Inferior parietal cortex (tissue), 1 donor: ENCODE measurements around the gene ETV3.
"Not testable (repeated sequence)": the region's sequence is repeated elsewhere in the genome, so short reads cannot be mapped to it uniquely, and the experiment has no call there.

Experiments
- DNase-seq: peaks from one replicate; pipeline ENCODE4 v3.0.0-alpha.2; 2016; ENCODE audit errors: extremely low spot score

Gene ETV3

DNA sequence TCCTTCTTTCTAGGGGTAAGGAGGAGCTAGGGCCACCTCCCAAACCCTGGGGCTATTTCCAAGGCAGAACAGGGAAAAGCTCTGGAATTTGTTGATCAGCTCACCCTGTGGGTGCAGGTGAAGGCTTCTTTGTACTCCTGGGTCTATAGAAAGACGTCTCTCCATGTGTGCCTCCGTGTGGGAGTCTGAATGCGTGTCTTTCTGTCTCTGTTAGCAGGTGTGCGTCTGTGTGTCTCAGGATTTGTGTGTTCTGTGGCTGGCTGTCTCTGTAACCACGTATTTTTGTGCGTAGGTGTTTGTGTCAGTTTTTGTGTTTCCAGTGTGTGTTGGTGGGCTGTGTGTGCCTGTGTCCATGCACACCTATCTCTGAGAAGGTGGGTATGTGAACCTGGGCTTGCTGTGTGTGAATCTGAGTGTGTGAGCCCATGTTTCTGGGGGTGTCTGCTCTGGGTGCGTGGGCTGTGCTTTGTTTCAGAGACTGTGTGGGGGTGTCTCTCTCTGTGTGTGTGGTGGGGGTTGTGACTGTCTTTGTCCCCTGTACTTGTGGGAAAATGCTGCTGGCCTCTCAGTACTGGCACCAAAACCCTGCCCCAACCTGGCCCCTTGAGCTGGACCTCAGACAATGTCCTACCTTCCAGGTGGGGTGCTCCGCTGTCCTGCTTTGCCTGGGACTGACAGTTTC lies 25.9 kb downstream of the ETV3 start:
- DNase-seq: no peak

DNA sequence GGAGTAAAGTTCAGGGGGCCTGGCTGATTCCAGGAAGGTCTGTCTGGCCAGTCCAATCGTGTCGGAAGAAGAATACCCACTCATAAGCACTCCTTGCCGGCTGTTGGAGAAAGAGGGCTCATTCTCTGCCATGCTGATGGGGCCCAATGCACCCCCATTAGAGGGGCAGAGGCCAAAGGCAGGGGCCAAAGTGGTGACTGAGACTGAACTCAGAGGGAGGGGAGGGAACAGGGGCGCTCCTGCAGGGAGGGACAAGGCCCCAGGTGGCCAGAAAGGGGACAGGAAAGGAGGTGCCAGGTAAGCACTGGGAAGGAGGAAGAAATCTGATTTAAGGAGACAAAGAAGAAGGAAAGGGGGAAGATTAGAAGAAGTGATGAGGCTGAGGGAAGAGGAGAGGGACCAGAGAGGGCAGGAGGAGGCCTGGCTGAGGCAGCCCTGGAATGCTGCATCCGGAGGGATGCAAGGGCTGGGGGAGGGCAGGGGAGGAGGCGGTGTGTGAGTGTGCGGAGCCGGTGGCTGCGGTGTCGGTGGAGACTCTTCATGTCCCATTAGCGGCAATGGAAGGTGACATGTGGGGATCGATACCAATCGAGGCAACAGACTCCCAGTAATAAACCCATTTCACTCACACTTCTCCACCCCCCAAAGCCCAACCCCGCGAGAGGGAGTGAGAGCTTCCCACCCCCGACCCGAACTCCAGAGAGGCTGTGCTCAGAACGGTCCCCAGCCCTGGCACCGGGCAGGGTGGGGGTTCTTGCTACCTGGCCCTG lies 26.6 kb downstream of the ETV3 start:
- DNase-seq: no peak

DNA sequence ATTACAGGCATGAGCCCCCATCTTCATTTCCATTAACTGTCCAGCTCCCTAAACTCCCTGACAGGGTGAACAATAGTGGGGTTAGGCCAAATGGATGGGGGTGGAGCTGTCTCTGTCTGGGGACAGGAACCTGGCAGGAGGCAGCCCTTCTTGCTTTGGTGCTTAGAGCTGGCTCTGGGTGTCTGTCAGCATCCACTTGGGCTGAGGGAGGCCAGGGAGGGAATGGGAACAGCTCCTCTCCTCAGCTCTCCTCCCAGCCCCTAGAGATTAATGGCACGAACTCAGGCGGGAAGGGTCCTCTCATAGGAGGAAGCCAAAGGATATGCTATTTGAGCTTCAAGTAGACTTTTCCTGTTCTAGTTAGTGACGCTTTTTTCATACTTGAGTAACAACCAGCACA lies 27.5 kb downstream of the ETV3 start:
- no peak for DNase-seq

DNA sequence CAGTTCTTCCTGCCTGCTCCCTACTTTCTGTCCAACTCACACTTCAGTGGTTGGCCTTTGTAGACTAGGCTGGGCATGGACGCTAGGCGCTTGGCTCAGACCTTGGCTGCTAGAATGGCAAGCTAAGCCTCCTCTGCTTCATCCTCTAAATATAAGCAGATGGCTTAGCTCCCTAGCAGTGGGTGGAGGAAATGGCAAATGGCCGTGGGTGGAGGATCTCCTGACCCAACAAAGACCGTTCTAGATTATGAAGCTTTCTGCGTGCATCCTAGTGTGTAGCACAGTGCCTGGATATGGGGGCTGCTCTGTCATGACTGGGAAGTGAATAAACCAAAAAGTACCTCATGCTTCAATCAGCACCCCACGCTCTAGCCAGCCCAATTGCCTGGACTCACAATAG lies 28.2 kb downstream of the ETV3 start:
- no peak for DNase-seq

DNA sequence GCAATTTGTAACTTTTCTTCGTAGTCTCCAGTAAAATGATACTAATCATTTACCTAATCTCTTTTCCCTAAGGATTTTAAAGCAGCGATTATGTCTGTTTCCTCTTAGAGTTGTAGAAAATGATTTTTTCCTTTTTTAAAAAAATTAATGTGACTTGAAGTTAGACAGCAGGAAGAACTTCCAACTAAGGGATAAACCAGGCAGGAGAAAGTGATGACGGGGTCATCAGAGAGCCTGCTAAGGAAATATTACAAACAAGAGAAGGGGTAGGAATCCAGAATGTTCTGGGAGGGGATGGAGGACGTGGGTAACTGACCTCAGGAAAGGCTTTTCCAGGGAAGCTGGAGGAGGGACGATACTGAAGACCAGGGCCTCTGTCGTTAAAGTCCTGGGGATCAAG lies 29.7 kb downstream of the ETV3 start:
- DNase-seq: no peak

DNA sequence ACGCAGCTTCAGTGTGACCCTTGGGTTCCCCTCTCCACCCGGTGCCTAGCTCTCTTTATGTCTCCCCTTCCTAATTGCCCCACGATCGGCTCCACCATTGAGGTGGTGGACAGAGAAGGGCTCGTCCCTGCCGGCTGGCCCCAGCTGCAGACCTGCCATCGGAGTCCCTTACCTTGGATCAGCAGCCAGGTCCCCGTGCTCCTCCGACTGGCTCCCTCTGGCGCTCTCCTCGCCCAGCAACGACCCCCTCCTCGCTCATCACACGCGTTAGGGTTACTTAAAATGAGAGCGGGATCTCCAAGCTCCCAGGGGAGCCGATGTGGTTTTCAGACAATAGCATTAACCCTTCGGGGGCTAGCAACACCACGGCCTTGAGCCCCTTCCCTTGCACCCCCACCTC lies 30.5 kb downstream of the ETV3 start:
- DNase-seq: no peak

DNA sequence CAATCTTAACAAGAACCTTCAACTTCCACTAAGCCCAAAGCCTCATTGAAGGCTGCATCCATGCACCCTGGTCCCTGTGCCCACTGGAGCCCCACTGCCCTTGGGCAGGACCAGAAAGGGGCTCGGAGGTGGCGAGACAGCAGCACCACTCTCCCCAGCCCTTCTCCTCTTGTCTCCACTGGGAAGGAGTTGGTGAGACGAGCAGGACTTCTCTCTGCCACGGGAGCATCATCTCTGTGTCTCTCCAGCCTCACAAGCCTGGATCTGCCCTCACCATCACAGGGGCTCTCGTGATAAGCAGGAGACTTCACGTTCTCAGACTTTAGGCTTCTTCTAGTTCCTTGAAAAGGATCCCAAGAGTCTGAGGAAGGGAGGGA lies 31.4 kb downstream of the ETV3 start:
- DNase-seq: no peak

DNA sequence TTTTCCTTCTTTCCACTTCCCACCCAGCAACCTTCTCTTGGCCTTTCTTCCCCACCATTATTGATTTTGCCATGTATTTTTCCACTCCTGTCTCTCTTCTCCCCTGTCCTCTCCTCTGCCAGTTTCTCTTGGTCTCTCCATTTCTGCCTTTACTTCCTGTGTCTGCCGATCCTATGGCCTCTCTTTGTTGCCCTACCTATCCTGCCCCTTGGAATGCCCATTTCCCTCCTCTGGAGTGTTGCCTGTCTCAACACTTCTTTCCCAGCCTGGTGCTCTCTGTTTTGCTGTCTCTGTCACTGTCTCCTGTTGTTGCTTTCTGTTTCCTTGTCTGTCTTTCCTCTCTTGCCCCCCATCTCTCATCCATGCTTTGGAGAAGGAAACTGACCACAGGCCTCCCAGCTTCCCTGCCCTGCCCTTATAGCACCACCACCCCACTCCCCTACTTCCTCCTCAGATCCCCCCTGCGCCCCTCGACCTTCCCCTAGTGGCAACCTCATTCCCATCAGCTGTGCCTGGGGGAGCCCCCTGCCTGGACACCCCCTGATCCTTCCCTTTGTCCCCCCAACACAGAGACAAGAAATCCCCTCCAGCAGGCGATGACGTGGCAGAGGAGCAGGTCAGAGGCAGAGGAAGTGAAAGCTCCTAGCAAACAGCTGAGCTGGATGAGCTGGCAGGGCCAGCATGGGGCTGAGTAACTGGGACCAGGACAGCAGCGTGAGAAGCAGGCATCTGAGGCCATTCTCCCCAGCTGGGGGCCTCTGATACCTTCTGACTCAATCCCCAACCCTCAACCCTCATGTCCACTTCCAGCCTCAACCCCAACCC lies 32.0 kb downstream of the ETV3 start:
- DNase-seq: no peak

DNA sequence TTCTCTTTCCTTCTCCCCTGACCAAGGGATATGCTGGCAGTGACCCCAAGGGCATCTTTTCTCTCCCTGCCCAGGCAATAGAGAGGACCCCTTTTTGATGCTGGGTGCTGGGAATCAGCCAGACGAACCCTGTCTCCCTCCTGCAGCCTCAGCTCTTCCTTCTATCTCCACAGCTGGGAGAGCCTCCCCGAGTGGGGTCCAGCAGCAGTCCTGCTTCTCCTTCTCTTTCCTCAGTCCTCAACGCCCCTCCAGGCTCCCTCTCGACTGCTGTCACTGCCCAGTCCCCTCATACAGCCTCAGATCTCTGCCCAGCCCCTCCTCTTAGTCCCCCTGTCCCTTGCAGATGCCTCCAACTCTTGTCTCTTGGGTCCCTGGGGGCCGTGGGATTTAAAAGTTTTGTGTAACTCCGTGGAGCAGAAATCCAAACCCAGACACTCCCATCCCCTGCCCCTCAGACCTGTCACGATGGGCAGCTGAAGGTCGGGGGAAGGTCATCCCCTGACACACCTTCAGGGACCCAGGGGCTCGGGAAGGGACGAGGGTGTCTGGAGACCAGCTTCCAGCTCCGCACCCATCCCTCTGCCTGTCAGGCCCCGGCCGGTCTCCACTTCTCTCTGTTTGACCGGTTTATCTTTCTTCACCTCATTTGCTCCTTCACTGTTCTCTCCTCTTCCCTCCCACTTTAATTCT lies 32.8 kb downstream of the ETV3 start:
- no peak for DNase-seq

DNA sequence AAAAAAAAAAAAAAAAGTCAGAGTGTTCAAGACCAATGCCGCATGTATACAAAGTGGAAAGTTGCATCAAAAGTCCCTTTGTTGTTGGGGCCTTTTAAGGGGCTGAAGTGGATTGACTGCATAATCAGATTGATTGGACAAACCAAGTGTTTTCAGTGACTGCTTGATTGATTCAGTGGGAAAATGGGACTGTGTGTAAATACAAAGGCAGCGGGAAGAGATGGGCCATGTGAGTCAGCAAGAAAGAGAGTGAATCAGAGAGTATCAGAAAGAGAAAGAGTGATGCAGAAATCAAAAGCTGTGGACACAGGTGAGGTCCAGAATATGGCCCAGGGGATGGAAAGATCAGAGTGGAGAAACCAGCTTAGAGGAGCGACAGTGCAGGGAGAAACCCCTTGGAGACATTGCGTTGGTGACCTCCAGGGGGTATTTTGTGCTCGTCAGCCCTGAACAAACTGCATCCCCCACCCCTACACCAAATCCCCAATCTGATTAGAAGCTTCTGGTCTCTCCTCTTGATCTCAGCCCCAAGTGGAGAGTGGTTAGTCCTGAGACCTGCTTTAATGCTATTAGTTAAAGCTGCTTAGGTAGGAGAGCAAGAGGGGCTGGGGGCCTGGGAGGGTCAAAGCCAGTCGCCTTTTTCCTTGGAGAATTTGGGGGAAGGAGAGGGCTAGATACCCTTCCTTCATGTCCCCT lies 33.4 kb downstream of the ETV3 start:
- no peak for DNase-seq

DNA sequence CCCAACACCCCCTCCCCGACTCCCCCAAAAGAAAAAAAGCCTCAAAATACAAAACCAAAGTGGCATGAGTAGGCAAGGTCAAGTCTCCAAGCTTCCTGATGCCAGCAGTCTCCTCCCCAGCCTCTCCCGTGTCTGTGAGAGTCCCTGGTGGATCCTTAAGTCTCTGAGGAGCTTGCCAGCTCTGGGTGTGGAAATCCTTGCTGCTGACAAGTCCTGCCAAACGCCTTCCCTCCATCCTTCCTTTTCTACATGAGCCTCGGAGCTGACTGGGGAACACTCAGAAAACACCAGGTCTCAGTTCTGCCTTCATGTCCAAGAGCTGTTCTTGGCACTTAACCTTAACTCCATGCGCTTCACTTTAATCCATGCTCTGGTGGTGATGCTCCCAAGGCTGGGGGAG lies 34.9 kb downstream of the ETV3 start:
- no peak for DNase-seq

DNA sequence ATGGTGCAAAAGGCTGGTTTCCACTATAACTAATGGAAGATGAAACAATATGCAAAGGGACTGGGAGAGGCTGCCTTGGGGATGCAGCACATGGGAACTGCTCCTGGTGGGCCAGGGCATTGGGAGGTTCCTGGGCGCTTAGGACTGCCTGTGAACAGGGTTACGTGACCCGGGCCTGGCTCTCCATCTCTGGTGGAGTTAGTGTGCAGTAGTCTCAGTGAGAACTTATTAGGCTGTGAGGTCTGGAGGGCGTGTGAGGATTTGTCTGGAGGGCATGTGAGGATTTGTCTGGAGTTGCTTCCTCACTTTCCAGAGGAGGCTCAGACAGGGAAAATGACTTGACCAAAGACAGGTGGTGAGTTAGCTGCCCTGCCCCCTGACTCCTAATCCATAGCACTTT lies 37.0 kb downstream of the ETV3 start:
- no peak for DNase-seq

DNA sequence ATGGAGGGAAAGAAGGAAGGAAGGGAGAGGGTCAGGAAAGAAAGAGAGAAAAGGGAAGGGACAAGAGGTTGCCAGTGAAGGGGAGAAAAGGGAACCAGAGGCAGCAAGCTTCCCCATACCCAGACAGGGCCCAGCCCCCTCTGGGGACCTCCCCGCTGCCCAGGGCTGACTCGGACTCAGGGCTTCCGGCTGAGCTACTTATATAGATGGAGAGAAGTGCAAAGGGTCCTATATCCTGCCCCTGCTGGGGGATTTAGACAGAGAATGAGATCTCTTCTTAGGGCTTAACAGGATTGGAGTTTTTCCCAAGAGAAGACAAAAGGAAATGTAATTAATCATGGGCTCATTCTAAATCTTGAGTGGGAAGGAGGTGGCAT lies 38.6 kb downstream of the ETV3 start, which contains the start of gene ETV3L:
Gene ETV3L (minus strand): TSS at position 176 of the 377 bp plus-strand sequence. CDS start 285 bp downstream, outside the sequence.
- no peak for DNase-seq

DNA sequence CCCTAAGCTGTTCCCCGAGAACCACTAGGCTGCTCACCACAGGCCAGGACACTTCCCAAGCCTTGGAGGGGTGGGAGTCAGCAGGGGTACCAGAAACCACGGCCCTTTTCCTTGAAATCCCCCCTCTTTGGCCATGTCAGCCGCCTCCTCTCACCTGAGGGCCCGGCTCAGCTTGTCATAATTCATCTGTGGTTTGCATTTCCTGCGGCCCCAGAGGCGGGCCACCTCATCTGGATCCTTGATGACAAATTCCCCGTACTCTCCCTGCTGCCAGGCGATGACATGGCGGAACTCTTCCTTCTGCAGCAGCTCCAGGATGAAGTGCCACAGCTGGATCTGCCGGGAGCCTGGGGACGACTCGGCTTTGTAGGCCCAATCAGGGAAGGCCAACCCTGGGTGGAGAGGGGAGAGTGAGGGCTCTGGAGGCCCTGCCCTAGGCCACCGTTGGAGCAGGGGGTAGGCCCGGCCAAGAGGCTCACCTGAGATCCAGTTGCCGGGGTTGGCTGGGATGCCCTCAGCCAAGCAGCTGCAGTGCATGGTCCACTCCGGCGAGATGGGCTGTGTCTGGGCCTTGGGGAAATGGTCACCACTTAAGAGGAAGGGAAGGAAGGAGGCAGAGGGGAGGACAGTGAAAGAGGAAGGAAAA lies 39.1 kb downstream of the ETV3 start:
- not testable (repeated sequence) for DNase-seq

DNA sequence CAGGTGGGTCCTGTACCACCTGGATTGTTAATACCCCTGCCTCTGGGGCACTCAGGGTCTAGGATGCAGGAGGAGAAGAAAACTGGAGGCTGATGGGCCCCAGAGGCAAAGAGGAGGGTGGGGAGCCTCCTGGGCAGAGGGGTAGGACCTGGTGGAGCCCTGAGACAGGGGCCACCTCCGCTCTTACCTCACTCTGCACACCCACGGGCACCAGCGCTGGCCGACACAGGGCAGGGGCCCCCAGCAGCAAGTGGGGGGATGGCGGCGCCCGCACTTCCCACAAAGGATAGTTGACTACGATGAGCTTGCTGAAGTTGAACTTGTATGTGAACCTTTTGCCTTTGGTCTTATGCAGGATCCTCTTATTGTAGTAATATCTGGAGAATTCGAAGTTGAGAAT lies 39.7 kb downstream of the ETV3 start:
- DNase-seq: no peak

DNA sequence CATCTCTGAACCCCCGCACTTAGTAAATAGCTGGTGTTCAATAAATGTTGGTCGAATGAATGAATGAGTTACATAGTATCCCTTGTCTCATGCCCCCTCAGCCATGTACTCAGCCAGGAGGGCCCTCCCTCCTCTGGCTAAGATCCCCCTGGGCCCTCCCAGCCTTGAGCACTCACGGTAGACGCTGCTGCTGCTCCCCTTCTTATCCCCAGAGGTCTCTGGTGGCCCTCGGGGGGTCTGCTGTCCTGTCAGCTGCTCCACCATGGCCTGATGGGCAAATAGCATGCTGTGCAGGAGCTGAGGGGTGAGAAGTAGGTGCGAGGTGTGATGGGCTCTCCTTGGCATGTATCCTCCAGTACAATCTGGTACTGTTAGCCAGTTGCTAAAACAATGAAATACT lies 40.5 kb downstream of the ETV3 start:
- no peak for DNase-seq

DNA sequence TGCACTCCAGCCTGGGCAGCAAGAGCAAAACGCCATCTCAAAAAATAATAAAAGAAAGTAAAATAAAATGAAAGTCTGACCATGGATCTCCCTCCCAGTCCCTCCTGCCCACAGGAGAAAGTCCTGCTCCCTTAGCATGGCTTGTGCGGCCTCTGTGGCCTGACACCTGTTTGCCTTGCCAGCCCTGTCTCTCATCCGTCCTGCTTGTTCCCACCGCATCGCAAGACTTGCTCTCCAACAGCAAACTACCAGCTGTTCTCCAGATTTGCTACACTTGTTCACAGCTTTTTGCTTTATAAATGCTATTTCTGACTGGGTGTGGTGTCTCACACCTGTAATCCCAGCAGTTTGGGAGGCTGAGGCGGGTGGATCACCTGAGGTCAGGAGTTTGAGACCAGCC lies 41.3 kb downstream of the ETV3 start:
- DNase-seq: no peak

DNA sequence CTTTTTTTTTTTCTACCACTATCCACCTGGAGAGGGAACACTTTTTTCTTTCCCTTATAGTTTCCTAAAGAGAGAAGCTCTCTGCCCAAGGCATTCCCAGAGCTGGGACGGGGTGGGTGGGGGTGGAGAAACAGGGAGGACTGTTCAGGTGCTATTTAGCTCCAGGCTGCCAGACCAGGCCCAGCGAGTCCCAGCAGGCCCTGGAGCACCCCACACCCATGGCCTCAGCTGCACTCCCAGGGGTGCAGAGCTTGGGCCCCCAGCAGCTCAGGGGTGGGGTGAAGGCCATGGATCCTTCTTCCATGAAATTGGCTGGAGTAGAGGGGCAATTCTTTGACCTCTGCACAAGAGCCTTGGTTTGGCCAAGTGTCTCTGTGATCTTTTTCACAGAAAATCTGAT lies 42.6 kb downstream of the ETV3 start:
- DNase-seq: no peak

DNA sequence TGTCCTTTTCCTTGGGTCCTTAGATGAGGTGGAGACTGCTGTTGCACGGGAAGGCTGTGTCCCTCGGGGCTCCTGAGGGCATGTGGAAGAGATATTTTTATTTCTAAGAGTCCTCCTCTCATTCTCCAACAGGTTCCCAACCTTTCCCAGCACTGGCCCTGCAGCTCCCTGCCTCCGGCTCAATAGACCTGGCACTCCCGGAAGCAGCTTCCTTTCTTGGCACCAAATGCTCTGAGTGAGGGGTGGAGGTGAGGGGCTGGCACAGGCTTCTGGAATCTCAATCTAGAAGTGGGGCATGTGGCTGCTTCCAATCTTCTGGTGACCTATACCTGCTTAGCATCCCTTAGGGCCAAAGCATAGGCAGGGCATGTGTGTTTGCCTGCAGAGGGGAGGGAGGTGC lies 43.1 kb downstream of the ETV3 start:
- no peak for DNase-seq

DNA sequence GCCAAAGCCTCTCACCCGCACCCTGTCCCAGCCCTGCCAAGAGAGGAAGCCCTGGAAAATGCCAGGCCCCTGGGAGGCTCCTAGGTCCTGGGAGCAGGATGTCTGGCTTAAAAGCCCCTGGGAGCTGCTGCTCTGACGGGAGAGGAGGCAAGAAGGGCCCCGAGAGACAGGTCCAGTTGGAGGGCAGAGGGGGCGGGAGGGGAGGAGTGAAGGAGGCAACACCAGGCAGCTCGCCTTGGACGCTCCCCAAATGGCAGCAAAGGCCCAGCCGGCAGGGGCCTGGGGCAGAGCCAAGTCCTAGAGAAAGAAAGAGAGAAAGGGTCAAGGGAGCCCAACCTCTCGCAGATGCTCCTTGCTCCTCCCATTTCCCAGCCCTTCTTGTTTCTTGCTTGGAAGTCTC lies 45.4 kb downstream of the ETV3 start:
- no peak for DNase-seq

DNA sequence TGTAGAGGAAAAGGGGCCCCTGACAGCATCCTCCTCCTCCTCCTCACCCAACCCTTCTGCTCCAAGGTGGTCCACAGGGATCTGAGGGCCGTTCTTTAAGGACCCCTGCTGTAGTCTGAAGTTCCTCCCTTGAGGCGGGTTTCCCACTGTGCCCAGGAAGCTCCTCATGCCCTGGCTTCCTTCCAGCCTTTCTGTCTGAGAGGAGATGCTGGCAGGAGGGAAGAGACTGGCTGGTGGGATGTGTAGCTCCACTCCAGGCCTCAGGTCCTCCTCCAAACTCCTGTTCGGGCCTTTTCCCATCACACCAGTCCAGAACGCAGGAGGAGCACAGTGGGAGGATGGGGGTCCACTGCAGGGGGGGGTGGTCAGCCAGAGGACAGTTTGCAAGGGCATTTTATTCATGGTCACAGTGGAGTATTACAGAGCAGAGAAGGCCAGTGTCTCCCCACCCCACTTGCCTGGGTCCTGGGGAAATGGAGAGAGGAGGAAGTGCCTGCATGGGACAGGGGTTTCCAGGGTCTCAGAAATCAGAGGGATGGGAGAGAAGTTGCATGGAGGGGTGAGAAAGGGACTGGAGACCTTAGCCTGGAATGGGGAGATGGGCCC lies 46.4 kb downstream of the ETV3 start:
- no peak for DNase-seq
